CD4-positive, alpha-beta T cell treated with Interferon gamma for 1 hour (primary cell): ENCODE measurements around the gene BSN.

Experiments
- DNase-seq: peaks from one replicate; pipeline ENCODE4 v3.0.0-alpha.2; 2020

The BSN gene

GRCh38 chr3:49629866-49630265 lies 75.6 kb downstream of the BSN start:
- no peak for DNase-seq

- DNase-seq = no peak
Measured at GRCh38 chr3:49630784-49631183, 76.5 kb downstream of the BSN start.

- no peak for DNase-seq
Measured at GRCh38 chr3:49634736-49635135, 80.5 kb downstream of the BSN start.

- DNase-seq = no peak
Measured at GRCh38 chr3:49636883-49637609, 82.8 kb downstream of the BSN start.

DNA sequence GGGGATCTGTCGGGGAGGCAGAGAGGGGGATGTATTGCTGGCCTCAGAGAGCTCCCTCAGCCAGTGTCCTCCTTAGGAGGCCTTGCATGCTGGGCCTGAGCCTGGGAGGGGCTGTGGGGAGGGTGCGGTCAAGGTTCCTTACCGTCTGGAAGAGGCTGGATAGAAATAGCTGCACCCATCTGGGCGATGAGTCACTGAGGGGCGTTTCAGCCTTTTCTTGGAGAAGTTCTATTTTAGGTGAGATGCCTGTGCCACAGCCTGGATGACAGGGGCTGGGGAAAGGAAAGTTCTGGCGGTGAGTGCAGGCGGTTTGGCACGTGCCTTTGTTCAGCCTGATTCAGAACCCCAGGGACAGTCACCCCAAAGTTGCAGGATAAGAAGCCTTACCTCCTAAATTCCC lies 84.2 kb downstream of the BSN start:
- no peak for DNase-seq

DNA sequence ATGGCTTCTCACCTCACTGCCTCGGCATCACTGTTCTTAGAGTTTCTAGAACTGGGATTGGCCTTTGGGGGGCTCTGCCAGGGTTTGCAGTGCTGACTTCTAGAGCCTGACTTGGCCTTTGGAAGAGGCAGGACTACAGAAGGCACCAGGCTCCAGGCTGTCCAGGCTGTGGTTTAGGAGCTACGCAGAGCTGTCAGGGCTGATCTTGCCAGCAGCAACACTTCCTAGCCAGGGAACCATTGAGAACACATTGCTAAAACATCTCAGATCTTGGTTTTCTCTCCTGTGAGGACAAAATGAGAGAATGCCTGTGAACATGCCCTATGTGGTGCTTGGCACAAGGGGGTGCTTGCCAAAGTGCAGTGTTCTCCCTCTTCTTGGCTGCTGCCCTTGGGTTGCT lies 85.3 kb downstream of the BSN start:
- DNase-seq = no peak

DNA sequence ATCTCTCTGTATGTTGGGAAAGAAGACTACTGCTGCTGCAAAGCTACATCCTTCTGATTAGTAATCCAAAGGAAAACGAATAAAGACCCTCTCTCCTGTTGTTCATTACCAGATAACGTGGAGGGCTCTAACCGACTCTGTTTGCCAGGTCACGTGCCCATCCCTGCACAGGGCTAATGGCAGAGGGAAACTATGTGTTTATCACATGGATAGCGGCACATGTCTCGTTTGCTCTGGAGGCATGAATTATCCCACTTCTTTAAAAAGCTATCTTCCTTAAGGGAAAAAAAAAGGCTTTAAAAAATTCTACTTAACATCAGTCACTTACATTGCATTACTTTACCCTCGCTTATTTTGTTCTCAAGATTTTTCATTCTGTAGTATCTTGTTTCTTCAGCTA lies 87.0 kb downstream of the BSN start:
- DNase-seq = no peak

DNA sequence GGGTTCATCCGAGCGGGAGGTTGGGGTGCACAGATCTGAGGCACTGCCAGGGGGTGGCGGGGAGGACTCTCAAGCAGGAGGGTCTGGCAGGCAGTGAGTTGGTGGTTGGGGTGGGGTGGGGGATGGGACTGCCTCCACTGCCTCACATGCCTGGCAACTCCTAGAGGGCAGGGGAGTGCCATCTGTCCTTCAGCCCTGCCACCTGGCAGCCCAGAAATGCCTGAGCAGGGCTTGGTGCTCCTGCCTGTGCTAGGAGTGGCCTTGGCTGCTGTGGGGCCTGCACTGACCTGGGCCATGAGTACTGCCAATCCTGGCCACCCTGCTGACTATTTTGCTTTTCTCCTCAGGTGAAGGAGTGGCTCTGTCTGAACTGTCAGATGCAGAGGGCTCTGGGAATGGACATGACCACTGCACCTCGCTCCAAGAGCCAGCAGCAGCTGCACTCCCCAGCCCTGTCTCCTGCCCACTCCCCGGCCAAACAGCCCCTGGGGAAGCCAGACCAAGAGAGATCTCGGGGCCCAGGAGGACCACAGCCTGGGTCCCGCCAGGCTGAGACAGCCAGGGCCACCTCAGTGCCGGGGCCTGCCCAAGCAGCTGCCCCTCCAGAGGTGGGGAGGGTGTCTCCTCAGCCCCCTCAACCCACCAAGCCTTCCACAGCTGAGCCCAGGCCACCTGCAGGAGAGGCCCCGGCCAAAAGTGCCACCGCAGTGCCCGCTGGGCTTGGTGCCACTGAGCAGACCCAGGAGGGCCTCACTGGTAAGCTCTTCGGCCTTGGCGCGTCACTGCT lies 87.8 kb downstream of the BSN start:
- DNase-seq = no peak

GRCh38 chr3:49642708-49643145 lies 88.5 kb downstream of the BSN start:
- DNase-seq = no peak

DNA sequence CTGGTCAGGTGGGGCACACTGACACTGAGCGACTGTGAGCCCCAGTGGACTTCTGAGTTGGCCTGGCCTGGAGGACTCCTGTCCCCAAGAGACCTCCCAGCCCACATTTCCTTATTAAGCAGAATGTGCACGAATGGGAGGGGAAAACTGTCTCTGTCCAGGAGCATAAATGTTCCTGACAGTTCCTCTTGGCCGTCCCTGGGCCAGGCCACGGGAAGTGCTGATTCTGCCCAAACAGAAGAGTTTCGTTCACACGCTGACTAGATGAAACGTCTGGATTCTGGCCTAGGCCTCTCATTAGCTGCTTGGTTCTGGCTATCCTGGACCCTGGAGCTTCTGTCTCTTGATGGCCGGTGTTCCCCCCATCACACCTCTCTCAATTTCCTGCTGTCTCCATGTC lies 90.4 kb downstream of the BSN start:
- DNase-seq = no peak

GRCh38 chr3:49646236-49646635 lies 92.0 kb downstream of the BSN start:
- no peak for DNase-seq

GRCh38 chr3:49647741-49648140 lies 93.5 kb downstream of the BSN start:
- DNase-seq = no peak

DNA sequence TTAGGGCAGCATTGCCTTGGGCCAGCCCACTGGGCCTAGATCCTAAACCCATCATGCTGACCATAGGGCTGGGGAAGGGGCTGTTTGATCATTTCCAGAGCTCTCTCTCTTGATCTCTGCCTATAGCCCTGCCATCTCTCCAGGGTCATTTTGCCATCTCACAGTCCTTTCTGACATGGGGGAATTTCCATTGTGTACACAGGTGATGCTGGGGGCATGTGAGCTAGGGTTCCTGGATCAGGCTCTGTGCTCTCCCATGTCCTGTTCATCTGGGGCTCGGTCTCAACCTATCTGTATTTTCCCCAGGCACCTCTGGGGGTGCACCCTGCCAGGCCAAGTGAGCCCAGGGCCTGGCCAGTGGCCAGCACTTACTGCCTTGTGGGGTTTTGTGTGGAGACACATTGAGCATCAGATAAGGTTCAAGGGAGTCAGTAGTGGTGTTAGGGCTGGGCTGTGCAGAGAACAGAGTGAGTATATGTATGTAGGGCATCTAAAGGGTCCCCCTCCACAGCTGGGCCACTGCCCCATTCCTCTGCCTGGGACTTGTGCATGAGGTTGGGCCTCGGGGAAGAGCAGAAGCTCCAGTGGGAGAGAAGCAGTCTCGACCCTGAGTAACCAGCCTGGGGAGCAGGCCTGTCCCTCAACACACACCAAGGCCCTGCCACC lies 94.2 kb downstream of the BSN start:
- DNase-seq = no peak

DNA sequence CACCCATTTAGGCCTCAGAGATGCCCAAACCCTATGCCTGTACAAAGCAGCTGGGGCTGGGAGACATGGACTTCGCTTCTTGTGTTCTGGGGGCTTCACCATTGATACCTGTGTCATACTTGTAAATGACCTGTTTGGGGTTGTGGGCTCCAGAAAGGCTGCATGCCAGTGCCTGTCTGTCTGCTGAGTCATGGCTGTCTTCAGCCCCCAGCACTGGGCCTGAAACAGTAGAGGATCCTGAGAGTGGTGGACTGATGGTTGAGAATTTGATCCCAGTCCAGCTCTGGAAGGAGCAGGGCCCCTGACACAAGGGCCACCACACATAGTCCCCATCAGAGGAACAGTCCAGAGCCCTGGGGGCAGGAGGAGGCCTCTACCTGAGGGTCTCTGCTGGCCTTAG lies 95.3 kb downstream of the BSN start:
- no peak for DNase-seq

GRCh38 chr3:49650177-49650576 lies 95.9 kb downstream of the BSN start:
- no peak for DNase-seq

- no peak for DNase-seq
Measured at GRCh38 chr3:49650637-49651036, 96.4 kb downstream of the BSN start.

GRCh38 chr3:49652218-49652902 lies 98.1 kb downstream of the BSN start:
- DNase-seq = no peak

- no peak for DNase-seq
Measured at GRCh38 chr3:49652903-49653415, 98.7 kb downstream of the BSN start.

- DNase-seq = no peak
Measured at GRCh38 chr3:49653621-49654020, 99.3 kb downstream of the BSN start.

DNA sequence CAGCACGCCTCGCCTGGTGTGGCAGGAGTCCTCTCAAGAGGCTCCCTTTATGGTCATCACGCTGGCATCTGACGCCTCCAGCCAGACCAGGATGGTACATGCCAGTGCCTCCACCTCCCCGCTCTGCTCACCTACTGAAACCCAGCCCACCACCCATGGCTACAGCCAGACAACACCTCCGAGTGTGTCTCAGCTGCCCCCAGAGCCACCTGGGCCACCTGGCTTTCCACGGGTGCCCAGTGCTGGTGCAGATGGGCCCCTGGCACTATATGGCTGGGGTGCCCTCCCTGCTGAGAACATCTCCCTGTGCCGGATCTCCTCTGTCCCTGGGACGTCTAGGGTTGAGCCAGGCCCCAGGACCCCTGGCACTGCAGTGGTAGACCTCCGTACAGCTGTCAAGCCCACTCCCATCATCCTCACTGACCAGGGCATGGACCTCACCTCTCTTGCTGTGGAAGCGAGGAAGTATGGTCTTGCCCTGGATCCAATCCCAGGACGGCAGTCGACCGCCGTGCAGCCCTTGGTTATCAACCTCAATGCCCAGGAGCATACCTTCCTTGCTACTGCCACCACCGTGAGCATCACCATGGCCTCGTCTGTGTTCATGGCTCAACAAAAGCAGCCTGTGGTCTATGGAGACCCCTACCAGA lies 100.0 kb downstream of the BSN start:
- no peak for DNase-seq

DNA sequence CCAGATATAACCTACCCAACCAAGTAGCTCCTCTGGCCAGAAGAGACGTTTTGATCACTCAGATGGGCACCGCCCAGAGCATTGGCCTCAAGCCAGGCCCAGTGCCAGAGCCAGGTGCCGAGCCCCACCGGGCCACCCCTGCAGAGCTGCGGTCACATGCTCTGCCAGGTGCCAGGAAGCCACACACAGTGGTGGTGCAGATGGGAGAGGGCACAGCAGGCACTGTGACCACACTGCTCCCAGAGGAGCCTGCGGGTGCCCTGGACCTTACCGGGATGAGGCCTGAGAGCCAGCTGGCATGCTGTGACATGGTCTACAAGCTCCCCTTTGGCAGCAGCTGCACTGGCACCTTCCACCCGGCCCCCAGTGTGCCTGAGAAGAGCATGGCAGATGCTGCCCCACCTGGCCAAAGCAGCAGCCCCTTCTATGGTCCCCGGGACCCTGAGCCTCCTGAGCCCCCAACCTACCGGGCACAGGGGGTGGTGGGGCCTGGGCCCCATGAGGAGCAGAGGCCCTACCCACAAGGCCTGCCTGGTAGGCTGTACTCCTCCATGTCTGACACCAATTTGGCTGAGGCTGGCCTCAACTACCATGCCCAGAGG lies 100.8 kb downstream of the BSN start:
- DNase-seq = no peak

DNA sequence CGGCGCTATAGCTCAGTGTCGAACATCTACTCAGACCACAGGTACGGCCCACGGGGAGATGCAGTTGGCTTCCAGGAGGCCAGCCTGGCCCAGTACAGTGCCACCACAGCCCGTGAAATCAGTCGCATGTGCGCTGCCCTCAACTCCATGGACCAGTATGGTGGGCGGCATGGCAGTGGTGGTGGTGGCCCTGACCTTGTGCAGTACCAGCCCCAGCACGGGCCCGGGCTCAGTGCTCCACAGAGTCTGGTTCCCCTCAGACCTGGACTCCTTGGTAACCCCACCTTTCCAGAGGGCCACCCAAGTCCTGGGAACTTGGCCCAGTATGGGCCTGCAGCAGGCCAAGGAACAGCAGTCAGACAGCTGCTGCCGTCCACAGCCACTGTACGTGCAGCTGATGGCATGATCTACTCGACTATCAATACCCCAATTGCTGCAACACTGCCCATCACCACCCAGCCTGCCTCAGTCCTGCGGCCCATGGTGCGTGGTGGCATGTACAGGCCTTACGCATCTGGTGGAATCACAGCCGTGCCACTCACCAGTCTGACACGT lies 101.5 kb downstream of the BSN start:
- DNase-seq = no peak
